ENCODE results near the gene DGCR2.

GRCh38 chr22:19110646-19111045 lies 11.6 kb downstream of the DGCR2 start:
- TF ChIP-seq, protein P1, sequence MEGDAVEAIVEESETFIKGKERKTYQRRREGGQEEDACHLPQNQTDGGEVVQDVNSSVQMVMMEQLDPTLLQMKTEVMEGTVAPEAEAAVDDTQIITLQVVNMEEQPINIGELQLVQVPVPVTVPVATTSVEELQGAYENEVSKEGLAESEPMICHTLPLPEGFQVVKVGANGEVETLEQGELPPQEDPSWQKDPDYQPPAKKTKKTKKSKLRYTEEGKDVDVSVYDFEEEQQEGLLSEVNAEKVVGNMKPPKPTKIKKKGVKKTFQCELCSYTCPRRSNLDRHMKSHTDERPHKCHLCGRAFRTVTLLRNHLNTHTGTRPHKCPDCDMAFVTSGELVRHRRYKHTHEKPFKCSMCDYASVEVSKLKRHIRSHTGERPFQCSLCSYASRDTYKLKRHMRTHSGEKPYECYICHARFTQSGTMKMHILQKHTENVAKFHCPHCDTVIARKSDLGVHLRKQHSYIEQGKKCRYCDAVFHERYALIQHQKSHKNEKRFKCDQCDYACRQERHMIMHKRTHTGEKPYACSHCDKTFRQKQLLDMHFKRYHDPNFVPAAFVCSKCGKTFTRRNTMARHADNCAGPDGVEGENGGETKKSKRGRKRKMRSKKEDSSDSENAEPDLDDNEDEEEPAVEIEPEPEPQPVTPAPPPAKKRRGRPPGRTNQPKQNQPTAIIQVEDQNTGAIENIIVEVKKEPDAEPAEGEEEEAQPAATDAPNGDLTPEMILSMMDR (IDR thresholded peaks at IDR 0.05): no peak
- TF ChIP-seq POLR2A (IDR thresholded peaks at IDR 0.05): no peak

Data from adrenal gland (tissue), 5 donors.